ENCODE results near the gene KANSL1. TPM values are rescaled to one million over a fixed set of nuclear protein-coding genes. Genes with fewer than 3 reads are reported as not detected.

Gene KANSL1
- polyA plus RNA-seq, 1 of the 3 experiments (the other 2 are of a cell fraction) = 10.0 TPM

DNA sequence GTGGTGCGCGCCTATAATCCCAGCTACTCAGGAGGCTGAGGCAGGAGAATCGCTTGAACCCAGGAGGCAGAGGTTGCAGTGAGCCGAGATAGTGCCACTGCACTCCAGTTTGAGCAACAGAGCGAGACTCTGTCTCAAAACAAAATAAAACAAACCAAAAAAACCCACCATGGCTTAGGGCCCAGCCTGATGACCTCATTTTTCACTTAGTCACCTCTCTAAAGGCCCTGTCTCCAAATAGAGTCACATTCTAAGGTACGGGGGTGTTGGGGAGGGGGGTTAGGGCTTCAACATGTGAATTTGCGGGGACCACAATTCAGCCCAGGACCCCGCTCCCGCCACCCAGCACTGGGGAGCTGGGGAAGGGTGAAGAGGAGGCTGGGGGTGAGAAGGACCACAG, 195.6 kb downstream of the KANSL1 start (continued):
- TF ChIP-seq EP300 (IDR thresholded peaks at IDR 0.05; ENCODE audit: borderline replicate concordance in 1 of 2, low read depth in 1 of 2, low read length in 1 of 2) = no peak
- TF ChIP-seq NFIC (IDR thresholded peaks at IDR 0.05; ENCODE audit: borderline replicate concordance) = no peak
- no peak for TF ChIP-seq RFX5 (IDR thresholded peaks at IDR 0.05; ENCODE audit: low read length)

DNA sequence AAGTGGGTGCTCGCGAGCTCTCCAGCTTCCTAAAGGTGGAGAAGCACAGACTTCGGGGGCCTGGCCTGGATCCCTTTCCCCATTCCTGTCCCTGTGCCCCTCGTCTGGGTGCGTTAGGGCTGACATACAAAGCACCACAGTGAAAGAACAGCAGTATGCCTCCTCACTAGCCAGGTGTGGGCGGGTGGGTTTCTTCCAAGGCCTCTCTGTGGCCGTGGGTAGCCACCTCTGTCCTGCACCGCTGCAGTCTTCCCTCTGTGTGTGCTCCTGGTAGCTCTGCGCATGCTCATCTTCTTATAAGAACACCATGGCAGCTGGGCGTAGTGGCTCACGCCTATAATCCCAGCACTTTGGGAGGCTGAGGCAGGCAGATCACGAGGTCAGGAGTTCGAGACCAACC, 196.1 kb downstream of the KANSL1 start:
- Histone ChIP-seq H3K4me3 (ENCODE audit: low read depth in 2 of 2, low read length in 1 of 2) (no peak overlapping the region), H2AFZ (ENCODE audit: low read depth) (no peak overlapping the region; the same call in 1 of the 2 replicates), H3K79me2 (ENCODE audit: insufficient read depth) (no peaks in the 10 kb centered on the region), H4K20me1 (ENCODE audit: insufficient read depth) (no peaks in the 10 kb centered on the region), H3F3A (replicated peaks; ENCODE audit: insufficient read depth) (no peaks in the 10 kb centered on the region), H3K36me3 (replicated peaks in 1 of 2; ENCODE audit: control insufficient read depth in 1 of 2, insufficient read depth in 2 of 2, low read length in 1 of 2) (no peaks in the 10 kb centered on the region), H3K9me3 (no peaks in the 10 kb centered on the region), H3K9ac (no peak overlapping the region), H3K9me2 (no peaks in the 10 kb centered on the region), H3K4me2 (no peak overlapping the region; the same call in 1 of the 2 replicates), H3K27me3 (ENCODE audit: insufficient read depth) (no peaks in the 10 kb centered on the region), H3K27ac (ENCODE audit: low read depth in 2 of 2, low read length in 1 of 2) (no peak overlapping the region), H3K4me1 (ENCODE audit: control insufficient read depth in 1 of 2, insufficient read depth in 2 of 2, low read depth in 1 of 2, low read length in 1 of 2) (no peaks in the 10 kb centered on the region; a peak in 1 of 4 replicates)
- WGBS (ENCODE audit: low lambda C conversion rate) = 82% methylated on average over 12 of the region's 13 CpGs
- TF ChIP-seq, protein P1, sequence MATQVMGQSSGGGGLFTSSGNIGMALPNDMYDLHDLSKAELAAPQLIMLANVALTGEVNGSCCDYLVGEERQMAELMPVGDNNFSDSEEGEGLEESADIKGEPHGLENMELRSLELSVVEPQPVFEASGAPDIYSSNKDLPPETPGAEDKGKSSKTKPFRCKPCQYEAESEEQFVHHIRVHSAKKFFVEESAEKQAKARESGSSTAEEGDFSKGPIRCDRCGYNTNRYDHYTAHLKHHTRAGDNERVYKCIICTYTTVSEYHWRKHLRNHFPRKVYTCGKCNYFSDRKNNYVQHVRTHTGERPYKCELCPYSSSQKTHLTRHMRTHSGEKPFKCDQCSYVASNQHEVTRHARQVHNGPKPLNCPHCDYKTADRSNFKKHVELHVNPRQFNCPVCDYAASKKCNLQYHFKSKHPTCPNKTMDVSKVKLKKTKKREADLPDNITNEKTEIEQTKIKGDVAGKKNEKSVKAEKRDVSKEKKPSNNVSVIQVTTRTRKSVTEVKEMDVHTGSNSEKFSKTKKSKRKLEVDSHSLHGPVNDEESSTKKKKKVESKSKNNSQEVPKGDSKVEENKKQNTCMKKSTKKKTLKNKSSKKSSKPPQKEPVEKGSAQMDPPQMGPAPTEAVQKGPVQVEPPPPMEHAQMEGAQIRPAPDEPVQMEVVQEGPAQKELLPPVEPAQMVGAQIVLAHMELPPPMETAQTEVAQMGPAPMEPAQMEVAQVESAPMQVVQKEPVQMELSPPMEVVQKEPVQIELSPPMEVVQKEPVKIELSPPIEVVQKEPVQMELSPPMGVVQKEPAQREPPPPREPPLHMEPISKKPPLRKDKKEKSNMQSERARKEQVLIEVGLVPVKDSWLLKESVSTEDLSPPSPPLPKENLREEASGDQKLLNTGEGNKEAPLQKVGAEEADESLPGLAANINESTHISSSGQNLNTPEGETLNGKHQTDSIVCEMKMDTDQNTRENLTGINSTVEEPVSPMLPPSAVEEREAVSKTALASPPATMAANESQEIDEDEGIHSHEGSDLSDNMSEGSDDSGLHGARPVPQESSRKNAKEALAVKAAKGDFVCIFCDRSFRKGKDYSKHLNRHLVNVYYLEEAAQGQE (IDR thresholded peaks at IDR 0.05; ENCODE audit: low read depth, low read length) = no peak
- TF ChIP-seq FOXJ3 (CRISPR knock-in tag; IDR thresholded peaks at IDR 0.05) (no peak), FOXM1 (IDR thresholded peaks at IDR 0.05; ENCODE audit: low read depth) (no peak), TAF1 (IDR thresholded peaks at IDR 0.05; ENCODE audit: borderline replicate concordance, low read depth, low read length) (no peak), RAD21 (IDR thresholded peaks at IDR 0.05; ENCODE audit: low read length) (no peak), TCF12 (IDR thresholded peaks at IDR 0.05) (no peak)
- TF ChIP-seq, protein P2, sequence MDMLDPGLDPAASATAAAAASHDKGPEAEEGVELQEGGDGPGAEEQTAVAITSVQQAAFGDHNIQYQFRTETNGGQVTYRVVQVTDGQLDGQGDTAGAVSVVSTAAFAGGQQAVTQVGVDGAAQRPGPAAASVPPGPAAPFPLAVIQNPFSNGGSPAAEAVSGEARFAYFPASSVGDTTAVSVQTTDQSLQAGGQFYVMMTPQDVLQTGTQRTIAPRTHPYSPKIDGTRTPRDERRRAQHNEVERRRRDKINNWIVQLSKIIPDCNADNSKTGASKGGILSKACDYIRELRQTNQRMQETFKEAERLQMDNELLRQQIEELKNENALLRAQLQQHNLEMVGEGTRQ (IDR thresholded peaks at IDR 0.05; ENCODE audit: borderline replicate concordance, low read depth, low read length) = no peak
- TF ChIP-seq, protein P3, sequence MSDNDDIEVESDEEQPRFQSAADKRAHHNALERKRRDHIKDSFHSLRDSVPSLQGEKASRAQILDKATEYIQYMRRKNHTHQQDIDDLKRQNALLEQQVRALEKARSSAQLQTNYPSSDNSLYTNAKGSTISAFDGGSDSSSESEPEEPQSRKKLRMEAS (IDR thresholded peaks at IDR 0.05; ENCODE audit: low read depth) = no peak
- TF ChIP-seq, protein P4, sequence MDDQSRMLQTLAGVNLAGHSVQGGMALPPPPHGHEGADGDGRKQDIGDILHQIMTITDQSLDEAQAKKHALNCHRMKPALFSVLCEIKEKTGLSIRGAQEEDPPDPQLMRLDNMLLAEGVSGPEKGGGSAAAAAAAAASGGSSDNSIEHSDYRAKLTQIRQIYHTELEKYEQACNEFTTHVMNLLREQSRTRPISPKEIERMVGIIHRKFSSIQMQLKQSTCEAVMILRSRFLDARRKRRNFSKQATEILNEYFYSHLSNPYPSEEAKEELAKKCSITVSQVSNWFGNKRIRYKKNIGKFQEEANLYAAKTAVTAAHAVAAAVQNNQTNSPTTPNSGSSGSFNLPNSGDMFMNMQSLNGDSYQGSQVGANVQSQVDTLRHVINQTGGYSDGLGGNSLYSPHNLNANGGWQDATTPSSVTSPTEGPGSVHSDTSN (IDR thresholded peaks at IDR 0.05) = no peak
- no peak for DNase-seq
- POLR2A ChIA-PET = no interaction called here
- CTCF ChIA-PET = interaction anchor here (1.7 to 8.5 kb wide), 2 partner anchors 47 to 216 kb away, joined by 6 to 104 read pairs; no protein-coding TSS in a partner anchor
